ENCODE data around the gene RPL21.

GRCh38 chr13:27289011-27289665 lies 37.8 kb downstream of the RPL21 start:
- TF ChIP-seq MAX (IDR thresholded peaks at IDR 0.05; ENCODE audit: low read depth, low read length) = no peak
- TF ChIP-seq, protein P1, sequence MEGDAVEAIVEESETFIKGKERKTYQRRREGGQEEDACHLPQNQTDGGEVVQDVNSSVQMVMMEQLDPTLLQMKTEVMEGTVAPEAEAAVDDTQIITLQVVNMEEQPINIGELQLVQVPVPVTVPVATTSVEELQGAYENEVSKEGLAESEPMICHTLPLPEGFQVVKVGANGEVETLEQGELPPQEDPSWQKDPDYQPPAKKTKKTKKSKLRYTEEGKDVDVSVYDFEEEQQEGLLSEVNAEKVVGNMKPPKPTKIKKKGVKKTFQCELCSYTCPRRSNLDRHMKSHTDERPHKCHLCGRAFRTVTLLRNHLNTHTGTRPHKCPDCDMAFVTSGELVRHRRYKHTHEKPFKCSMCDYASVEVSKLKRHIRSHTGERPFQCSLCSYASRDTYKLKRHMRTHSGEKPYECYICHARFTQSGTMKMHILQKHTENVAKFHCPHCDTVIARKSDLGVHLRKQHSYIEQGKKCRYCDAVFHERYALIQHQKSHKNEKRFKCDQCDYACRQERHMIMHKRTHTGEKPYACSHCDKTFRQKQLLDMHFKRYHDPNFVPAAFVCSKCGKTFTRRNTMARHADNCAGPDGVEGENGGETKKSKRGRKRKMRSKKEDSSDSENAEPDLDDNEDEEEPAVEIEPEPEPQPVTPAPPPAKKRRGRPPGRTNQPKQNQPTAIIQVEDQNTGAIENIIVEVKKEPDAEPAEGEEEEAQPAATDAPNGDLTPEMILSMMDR (IDR thresholded peaks at IDR 0.05; ENCODE audit: low read depth, low read length) = no peak
- no peak for TF ChIP-seq POLR2A (IDR thresholded peaks at IDR 0.05; ENCODE audit: extremely low read depth, insufficient read length)
- no peak for TF ChIP-seq MYC (IDR thresholded peaks at IDR 0.05; ENCODE audit: low read depth, low read length)

Measured in NB4 (cell line).